PC-3 (cell line): ENCODE data around the gene SH3PXD2A. TPM values are rescaled to one million over a fixed set of nuclear protein-coding genes. Genes with fewer than 3 reads are reported as not detected.

ENCODE experiments used
- ATAC-seq: fragments of 200-7000 bp; cut with Tn5 transposase; 2 replicates; pipeline ENCODE4 v1.9.1; 2020; ENCODE audit warnings: mild to moderate bottlenecking, moderate library complexity
- BruUV-seq: library from RNA; stranded (reverse); fragments of 400-500 nt; replicated peaks from 2 replicates; lab custom pipeline; 2021; lab: Mats Ljungman, UMichigan
- CTCF ChIA-PET: fragments of 300-600 bp; sonication (Branson Sonifier 250); formaldehyde crosslinking; loops from one replicate; lab custom pipeline; 2022; ENCODE audit warnings: antibody characterized with exemption; lab: Charles Lee
- POLR2A ChIA-PET: fragments of 300-600 bp; sonication (Branson Sonifier 250); formaldehyde crosslinking; loops from one replicate; lab custom pipeline; 2022; ENCODE audit warnings: antibody characterized with exemption; ENCODE audit not compliant: unreplicated experiment; lab: Charles Lee
- DNase-seq: peaks from one replicate; pipeline ENCODE4 v3.0.0-alpha.2; 2015
- H2AFZ ChIP-seq: fragments of 300-600 bp; sonication (generic); 2 replicates; pipeline ENCODE4 v1.6.0; 2016; ENCODE audit warnings: antibody characterized with exemption, low read length
- H3F3A ChIP-seq: fragments of 300-600 bp; sonication (generic); one replicate; pipeline ENCODE4 v1.6.0; 2017; ENCODE audit warnings: antibody characterized with exemption, low read length, control low read depth, mild to moderate bottlenecking; ENCODE audit not compliant: unreplicated experiment
- H3K27ac ChIP-seq: fragments of 300-600 bp; sonication (generic); 2 replicates; pipeline ENCODE4 v1.5.1; 2016; ENCODE audit warnings: mild to moderate bottlenecking, low read length
- H3K27me3 ChIP-seq: fragments of 300-600 bp; sonication (generic); 2 replicates; pipeline ENCODE4 v1.6.1; 2016; ENCODE audit warnings: low read length, mixed read lengths
- H3K36me3 ChIP-seq: fragments of 300-600 bp; sonication (generic); 2 replicates; pipeline ENCODE4 v1.6.1; 2016; ENCODE audit warnings: low read depth, mixed run types, low read length, mixed read lengths
- H3K4me1 ChIP-seq: fragments of 300-600 bp; sonication (generic); 2 replicates; pipeline ENCODE4 v1.5.1; 2016; ENCODE audit warnings: low read length; ENCODE audit not compliant: insufficient read depth
- H3K4me2 ChIP-seq: fragments of 300-600 bp; sonication (generic); 2 replicates; pipeline ENCODE4 v1.6.0; 2016; ENCODE audit warnings: low read length
- H3K4me3 ChIP-seq: fragments of 300-600 bp; sonication (generic); 2 replicates; pipeline ENCODE4 v1.5.1; 2016; ENCODE audit warnings: mild to moderate bottlenecking, low read length, mixed read lengths
- H3K79me2 ChIP-seq: fragments of 300-600 bp; sonication (generic); 2 replicates; pipeline ENCODE4 v1.6.1; 2017; ENCODE audit warnings: low read length, mixed read lengths
- H3K9ac ChIP-seq: fragments of 300-600 bp; sonication (generic); 2 replicates; pipeline ENCODE4 v1.6.0; 2016; ENCODE audit warnings: mild to moderate bottlenecking, low read length
- H3K9me2 ChIP-seq: fragments of 300-600 bp; sonication (generic); replicated peaks from 2 replicates; pipeline ENCODE4 v1.6.1; 2016; ENCODE audit warnings: mixed run types, low read length, mixed read lengths
- H3K9me3 ChIP-seq: fragments of 300-600 bp; sonication (generic); 2 replicates; pipeline ENCODE4 v1.6.1; 2016; ENCODE audit warnings: low read length, mixed read lengths
- H4K20me1 ChIP-seq: fragments of 300-600 bp; sonication (generic); 2 replicates; pipeline ENCODE4 v1.6.1; 2016; ENCODE audit warnings: low read length, mixed read lengths
- CTCF ChIP-seq: fragments of 300-600 bp; sonication (generic); conservative IDR thresholded peaks from 2 replicates; pipeline ENCODE4 v1.5.1; 2017; ENCODE audit warnings: antibody characterized with exemption, low read depth, mild to moderate bottlenecking, low read length
- EZH2 ChIP-seq: fragments of 300-600 bp; sonication (generic); IDR thresholded peaks from one replicate; pipeline ENCODE4 v1.6.1; 2017; ENCODE audit warnings: antibody characterized with exemption, mild to moderate bottlenecking, low read length; ENCODE audit not compliant: unreplicated experiment
- EZH2phosphoT487 ChIP-seq: fragments of 300-600 bp; sonication (generic); IDR thresholded peaks from 2 replicates; pipeline ENCODE4 v1.6.1; 2018; ENCODE audit warnings: mild to moderate bottlenecking, antibody characterized with exemption, low read length, borderline replicate concordance
- intact Hi-C: fragments of 100-400 bp; cut with micrococcal nuclease; formaldehyde crosslinking; loops from 2 replicates; pipeline ENCODE4 v1.9.0; 2023
- total RNA-seq: library from RNA; depleted of rRNA; stranded (reverse); fragments of >200 nt; gene quantifications from 2 replicates; pipeline ENCODE4 v1.2.3, GENCODE V29; 2014

The SH3PXD2A gene
- total RNA-seq, 1 experiment from 2014 or later = 3.4 TPM

GRCh38 chr10:103836861-103837260 lies 18.5 kb downstream of the SH3PXD2A start:
- peaks cover 10% of the 10 kb centered on the region; the same call in 1 of the 2 replicates for H3K4me1 ChIP-seq
- H3K27ac ChIP-seq = no peak overlapping the region
- H4K20me1 ChIP-seq = no peaks in the 10 kb centered on the region
- intact Hi-C loops = no loop called here
- no peak overlapping the region for H2AFZ ChIP-seq
- CTCF ChIA-PET = no interaction called here
- no TSS peak for BruUV-seq
- no peaks in the 10 kb centered on the region for H3K27me3 ChIP-seq
- DNase-seq (no peak), ATAC-seq (no peak)
- no peaks in the 10 kb centered on the region for H3K79me2 ChIP-seq
- POLR2A ChIA-PET = no interaction called here
- H3K36me3 ChIP-seq = no peaks in the 10 kb centered on the region
- no peak overlapping the region for H3K9ac ChIP-seq
- H3K9me3 ChIP-seq = no peaks in the 10 kb centered on the region
- no peaks in the 10 kb centered on the region for H3K9me2 ChIP-seq
- no peaks in the 10 kb centered on the region for H3F3A ChIP-seq
- H3K4me3 ChIP-seq = no peak overlapping the region
- no peak overlapping the region for H3K4me2 ChIP-seq
- no peak for TF ChIP-seq EZH2

- ChIA-PET POLR2A (no interaction called here), CTCF (no interaction called here)
- Histone ChIP-seq H3K9ac (no peak overlapping the region), H3K27ac (no peak overlapping the region), H3F3A (no peaks in the 10 kb centered on the region), H3K4me3 (no peak overlapping the region), H3K27me3 (no peaks in the 10 kb centered on the region), H3K36me3 (no peaks in the 10 kb centered on the region), H3K9me2 (no peaks in the 10 kb centered on the region), H3K9me3 (no peaks in the 10 kb centered on the region), H3K4me2 (no peak overlapping the region), H3K79me2 (no peaks in the 10 kb centered on the region), H4K20me1 (no peaks in the 10 kb centered on the region), H3K4me1 (peaks cover 10% of the 10 kb centered on the region; the same call in 1 of the 2 replicates), H2AFZ (no peak overlapping the region)
- ATAC-seq (no peak), DNase-seq (no peak)
- no TSS peak for BruUV-seq
- intact Hi-C loops = no loop called here
- TF ChIP-seq EZH2phosphoT487 (no peak), CTCF (no peak), EZH2 (no peak)
Measured at GRCh38 chr10:103836273-103836672, 19.1 kb downstream of the SH3PXD2A start.

- intact Hi-C loops = no loop called here
- no peak overlapping the region for H3K9ac ChIP-seq
- H2AFZ ChIP-seq = no peak overlapping the region
- no peaks in the 10 kb centered on the region for H3K79me2 ChIP-seq
- H3K27me3 ChIP-seq = no peaks in the 10 kb centered on the region
- no peaks in the 10 kb centered on the region for H4K20me1 ChIP-seq
- H3K4me3 ChIP-seq = no peak overlapping the region
- H3K4me1 ChIP-seq = peaks cover 10% of the 10 kb centered on the region; the same call in 1 of the 2 replicates
- POLR2A ChIA-PET = no interaction called here
- ATAC-seq (no peak), DNase-seq (no peak)
- no peaks in the 10 kb centered on the region for H3F3A ChIP-seq
- no peak overlapping the region for H3K27ac ChIP-seq
- CTCF ChIA-PET = no interaction called here
- no TSS peak for BruUV-seq
- TF ChIP-seq CTCF = no peak
- no peak for TF ChIP-seq EZH2phosphoT487
- no peak for TF ChIP-seq EZH2
- no peaks in the 10 kb centered on the region for H3K36me3 ChIP-seq
- H3K4me2 ChIP-seq = no peak overlapping the region
- H3K9me2 ChIP-seq = no peaks in the 10 kb centered on the region
- no peaks in the 10 kb centered on the region for H3K9me3 ChIP-seq
Measured at GRCh38 chr10:103835096-103836050, 20.0 kb downstream of the SH3PXD2A start.
